GM15510 (cell line): ENCODE measurements around the gene OPA3.
A peak's percentile ranks its signal among the peaks of the same experiment; 100 is the strongest.

Experiments
- POLR2A ChIP-seq: IDR thresholded peaks from 3 replicates; pipeline ENCODE4 v1.6.1; 2011; ENCODE audit warnings: borderline replicate concordance; ENCODE audit not compliant: insufficient read length; ENCODE audit errors: extremely low read depth

Gene OPA3

DNA sequence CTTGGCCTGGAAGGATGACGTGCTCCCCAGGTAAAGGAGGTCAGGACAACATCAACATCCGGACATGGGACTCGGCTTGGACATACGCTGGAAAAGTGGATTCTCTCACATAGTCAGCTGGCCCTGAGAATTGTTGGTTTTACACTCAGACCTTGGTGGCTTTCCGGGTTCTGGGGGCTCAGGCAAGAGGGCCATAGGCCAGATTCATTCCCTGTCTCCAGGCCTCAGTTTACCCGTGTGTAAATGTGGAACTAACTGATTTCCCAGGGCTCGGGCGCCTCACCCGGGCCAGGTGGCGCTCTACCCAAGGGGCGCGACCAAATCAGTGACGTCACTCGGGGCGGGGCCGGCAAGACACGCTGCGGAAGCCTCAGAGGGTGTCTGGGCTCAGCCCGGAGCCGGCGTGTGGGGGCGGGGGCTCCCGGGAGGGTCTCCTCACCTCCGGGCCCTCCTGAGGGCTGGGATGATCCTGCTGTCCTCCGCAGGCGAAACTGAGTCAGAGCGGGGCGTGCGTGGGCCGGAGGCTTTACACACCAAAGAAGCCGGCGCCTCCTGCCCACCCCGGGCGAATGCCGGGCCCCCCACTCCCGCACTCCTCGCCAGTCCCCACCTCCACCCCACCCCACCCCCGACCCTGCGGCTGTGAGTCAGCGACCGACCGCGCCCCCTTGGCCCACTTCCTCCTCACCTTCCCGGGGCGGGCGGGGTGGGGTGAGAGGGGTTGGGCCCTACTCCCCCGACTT lies 78.2 kb downstream of the OPA3 start:
- TF ChIP-seq POLR2A: peak; percentile 77

DNA sequence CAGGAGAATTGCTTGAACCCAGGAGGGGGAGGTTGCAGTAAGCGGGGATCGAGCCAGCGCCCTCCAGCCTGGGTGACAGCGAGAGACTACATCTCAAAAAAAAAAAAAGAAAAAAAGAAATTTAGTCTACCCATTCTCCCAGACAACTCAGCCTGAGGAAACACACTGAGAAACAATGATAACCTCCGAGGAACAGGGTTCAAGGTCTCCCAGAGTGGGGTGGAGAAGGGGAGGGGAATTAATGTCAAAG lies 78.7 kb downstream of the OPA3 start:
- TF ChIP-seq POLR2A: no peak

DNA sequence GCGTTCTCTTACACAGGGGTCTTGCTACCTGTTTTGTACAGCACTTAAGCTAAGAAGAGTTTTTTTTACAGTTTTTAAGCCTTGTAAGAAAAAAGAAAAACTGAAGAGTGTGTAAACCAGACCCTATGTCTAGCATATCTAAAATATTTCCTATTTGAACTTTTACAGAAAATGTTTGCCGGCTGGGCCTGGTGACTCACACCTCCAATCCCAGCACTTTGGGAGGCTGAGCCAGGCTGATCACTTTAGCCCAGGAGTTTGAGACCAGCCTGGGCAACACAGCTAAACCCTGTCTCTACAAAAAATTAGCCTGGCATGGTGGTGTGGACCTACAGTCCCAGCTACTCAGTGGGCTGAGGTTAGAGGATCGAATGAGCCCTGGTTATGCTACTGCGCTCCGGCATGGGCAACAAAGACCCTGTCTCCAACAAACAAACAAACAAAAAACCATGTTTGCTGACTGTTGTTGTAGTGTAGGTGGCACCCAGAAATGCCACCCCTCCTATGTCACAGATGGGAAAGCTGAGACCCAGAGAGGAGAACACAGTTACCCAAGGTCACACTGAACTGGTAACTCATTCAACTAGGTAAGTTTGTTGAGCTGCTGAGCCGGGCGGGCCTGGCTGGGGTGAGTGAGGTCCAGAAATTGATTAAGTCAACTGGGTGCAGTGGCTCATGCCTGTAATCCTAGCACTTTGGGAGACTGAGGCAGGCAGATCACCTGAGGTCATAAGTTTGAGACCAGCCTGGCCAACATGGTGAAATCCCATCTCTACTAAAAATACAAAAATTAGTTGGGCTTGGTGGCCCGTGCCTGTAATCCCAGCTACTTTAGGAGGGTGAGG lies 79.2 kb downstream of the OPA3 start:
- TF ChIP-seq POLR2A: no peak

DNA sequence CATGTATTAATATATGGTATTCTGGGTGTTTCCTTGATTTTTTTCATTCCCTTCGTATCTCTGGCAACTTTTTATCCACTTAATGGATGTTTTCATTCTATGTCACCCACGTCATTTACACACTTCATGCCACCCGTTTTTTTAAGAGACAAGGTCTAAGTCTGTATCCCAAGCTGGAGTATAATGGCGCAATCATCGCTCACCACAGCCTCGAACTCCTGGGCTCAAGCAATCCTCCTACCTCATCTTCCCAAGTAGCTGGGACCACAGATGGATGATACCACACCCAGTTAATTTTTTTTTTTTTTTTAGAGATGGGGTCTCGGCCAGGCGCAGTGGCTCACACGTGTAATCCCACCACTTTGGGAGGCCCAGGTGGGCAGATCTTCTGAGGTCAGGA lies 80.7 kb downstream of the OPA3 start:
- TF ChIP-seq POLR2A: no peak

DNA sequence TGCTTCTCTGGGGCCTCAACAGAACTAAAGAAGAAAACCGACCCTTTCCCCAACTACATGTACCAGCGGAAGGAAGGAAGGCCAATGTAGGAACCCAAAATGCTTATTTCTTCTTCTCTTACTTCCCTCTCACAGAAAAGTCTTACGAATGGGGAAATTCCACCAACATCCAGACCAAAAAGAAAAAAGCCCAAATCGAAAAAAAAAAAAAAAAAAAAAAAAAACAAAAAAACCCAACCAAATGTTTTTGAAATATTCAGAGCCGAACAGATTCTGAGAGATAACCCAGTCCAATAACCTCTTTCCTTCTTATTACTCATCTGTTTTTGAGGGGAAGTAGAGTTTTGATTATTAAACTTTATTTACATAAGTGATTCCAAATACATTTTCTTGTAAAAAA lies 82.5 kb downstream of the OPA3 start:
- TF ChIP-seq POLR2A: no peak

DNA sequence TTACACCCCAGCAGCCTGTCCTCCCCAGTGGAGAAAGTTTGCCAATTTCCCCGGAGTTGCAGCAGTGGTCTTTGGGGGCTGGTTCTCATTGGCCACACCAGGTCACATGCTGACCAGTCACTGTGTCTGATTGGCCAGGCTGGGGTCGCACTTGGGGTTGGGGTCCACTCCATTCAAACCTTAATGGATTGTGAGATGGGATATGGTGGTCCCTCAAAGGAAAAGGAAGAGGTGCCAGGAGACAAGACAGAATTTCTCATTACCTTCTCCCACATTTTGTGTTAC lies 82.9 kb downstream of the OPA3 start:
- no peak for TF ChIP-seq POLR2A

DNA sequence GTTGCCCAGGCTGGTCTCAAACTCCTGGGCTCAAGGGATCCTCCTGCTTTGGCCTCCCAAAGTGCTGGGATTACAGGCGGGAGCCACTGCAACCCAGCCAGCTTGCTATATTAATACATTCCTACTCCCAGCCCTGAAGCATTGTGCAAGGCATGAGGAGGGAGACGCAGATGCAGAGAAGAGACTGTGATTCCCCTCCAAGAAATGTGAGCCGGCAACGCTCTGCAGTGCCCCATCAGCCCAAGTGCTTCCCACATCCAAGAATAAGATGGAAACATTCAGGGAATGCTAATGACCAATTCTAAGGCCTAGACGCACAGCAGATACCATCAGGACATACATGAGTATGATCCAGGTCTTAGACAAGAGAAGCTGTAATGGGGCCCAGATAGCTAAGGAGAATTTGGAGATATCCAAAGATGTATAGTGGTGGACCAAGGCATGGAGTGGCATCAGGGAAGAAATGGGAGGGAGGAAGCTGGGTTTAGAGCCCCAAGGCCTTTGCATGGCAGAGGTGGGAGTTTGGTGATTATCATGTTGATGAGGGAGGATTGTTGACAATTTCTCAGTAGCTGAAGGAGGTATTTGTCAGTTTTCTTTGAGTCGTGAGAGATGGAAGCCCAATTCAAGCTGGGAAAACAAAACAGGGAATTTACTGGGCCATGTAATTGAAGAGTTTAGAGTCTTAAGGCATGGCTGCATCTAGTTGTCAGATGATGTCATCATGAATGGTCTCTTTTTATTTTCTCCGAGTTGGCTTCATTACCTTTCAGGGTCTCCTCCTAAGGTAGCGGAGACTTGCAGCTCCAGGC lies 83.5 kb downstream of the OPA3 start:
- TF ChIP-seq POLR2A: no peak

DNA sequence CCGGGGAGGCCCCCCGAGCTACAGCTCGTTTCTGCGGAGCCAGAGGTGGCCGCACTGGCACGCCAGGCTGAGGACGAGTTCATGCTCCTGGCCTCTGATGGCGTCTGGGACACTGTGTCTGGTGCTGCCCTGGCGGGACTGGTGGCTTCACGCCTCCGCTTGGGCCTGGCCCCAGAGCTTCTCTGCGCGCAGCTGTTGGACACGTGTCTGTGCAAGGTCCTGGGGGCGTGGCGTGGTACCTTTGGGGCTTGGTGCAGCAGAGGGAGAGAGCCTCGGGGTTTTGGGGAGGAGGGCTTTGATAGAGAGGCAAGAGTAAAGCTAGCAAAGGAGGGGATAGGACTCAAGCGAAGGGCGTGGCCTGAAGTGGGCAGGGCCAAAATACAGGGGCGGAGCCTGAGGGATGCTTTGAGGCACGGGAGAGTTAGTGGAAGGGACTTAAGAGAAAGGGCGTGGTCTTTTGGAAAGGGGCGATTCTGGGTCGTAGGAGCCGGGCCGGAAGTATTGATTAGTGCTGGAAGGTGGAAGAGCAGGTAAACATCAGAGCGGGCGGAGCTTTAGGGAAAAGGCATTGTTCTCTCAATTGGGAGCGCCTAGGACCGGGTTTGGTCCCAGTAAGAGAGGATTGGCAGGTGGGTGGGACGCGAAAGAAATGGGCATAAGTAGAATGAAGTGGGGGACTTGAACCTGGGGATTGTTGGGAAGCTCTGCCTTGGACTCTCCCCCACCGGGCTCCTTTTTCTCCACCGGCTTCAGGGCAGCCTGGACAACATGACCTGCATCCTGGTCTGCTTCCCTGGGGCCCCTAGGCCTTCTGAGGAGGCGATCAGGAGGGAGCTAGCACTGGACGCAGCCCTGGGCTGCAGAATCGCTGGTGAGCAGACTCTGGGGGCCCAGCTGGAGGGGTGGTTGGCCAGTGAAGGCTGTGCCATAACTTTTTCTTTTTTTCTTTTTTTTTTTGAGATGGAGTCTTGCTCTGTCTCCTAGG lies 85.1 kb downstream of the OPA3 start:
- TF ChIP-seq POLR2A: peak; percentile 34

DNA sequence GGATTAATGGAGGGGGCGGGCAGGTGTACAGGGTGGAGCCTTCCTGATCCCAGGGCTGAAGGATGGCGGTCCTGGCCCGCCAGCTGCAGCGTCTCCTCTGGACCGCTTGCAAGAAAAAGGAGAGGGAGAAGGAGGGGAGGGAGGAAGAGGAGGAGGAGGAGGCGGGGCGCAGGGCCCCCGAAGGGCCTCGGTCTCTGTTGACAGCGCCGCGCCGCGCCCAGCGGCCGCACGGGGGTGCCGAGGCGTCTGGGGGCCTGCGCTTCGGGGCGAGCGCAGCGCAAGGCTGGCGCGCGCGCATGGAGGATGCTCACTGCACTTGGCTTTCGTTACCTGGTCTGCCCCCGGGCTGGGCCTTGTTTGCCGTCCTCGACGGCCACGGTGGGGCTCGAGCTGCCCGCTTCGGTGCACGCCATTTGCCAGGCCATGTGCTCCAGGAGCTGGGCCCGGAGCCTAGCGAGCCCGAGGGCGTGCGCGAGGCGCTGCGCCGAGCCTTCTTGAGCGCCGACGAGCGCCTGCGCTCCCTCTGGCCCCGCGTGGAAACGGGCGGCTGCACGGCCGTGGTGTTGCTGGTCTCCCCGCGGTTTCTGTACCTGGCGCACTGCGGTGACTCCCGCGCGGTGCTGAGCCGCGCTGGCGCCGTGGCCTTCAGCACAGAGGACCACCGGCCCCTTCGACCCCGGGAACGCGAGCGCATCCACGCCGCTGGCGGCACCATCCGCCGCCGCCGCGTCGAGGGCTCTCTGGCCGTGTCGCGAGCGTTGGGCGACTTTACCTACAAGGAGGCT lies 86.0 kb downstream of the OPA3 start, which contains the start of gene PPM1N:
PPM1N (plus strand) TSS at position 33 of the 785 bp plus-strand sequence; CDS start at position 63, 30 bp downstream.
- peak; percentile 16 for TF ChIP-seq POLR2A

DNA sequence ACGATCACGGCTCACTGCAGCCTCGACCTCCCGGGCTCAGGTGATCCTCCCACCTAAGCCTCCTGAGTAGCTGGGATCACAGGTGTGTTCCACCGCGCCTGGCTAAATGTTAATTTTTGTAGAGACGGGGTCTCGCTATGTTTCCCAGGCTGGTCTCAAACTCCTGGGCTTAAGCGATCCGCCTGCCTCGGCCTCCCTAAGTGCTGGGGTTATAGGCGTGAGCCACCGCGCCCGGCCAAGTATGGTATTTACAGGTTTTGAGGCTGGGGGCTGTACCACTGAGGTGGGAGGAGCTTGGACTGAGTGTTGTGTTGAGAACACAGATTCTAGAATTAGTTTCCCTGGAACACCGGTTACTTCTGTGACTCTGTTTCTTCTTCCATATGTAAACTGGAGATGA lies 86.8 kb downstream of the OPA3 start:
- no peak for TF ChIP-seq POLR2A

DNA sequence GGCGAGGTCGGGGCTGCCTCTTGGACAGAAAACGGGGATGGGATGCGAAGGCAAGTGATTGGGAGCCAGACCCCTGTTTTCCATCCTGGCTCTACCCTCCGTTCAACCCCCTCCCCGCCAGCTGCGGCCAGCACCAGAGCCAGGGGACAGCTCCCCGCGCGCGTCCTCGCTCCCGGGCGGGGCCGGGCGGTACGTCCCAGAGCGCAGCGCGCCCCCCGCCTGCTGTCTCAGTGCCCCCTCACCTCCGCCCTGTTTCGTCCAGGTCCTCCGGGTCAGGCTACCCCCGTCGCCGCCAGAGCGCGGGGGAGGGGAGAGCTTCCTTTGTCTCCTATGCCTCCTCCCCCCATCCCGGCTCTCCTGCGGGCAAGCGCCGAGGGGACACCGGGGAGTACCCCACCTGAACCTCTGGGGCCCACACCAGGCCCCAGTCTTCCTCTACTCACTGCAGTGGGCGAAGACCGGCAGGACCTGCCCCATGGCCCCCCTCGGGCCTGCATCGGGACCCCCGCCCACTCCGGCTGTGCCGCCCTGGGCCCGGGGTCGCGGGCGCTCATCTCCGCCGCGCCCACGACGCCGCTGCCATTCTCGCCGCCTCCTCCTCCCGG lies 88.2 kb downstream of the OPA3 start:
- no peak for TF ChIP-seq POLR2A

DNA sequence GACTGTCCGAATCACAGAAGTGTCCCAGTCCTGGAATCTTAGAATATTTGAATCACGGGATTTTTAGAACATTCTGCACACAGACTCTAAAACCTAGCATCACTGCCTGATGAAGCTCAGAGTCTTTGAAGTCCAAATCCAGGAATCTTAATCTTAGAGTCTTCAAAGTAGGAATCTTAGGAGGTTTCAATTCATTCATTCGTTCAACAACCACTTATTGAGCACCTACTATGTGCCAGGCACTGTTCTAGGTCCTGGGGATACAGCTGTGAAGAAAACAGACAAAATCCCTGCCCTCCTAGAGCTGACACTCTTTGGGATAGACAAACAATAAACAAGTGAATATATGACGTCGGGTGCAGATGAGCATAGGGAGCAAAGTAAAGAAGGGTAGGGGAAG lies 89.4 kb downstream of the OPA3 start:
- TF ChIP-seq POLR2A: no peak

DNA sequence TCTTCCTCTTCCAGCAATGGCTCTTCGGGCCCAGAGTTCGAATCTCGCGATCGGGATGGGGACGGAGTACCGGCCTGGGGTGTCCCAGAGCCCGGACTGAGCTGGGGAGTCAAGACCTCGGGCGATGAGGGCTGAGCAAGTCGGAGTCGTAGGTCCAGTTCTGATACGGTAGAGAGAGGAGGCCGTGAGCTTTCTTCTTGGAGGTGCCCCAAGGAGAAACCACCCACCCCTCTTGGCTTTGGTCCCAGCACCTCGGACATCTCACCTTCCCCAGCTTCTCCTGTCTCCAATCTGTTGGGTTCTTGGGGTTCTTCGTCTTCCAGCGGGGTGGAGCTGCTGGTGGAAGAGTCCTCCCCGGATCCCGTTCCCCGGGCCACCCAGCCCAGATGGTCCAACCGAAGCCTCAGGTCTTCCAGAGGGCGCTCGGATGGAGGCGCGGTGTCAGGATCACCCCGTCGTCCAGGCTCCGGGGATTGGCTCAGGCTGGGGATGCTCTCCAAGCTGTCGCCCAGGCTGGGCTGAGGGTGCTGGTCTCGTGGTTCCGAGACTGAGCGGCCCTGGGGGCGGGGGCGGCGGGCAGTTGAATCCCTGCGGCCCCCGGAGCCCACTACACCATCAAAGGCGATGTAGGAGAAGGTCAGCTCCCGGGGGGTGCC lies 90.2 kb downstream of the OPA3 start:
- TF ChIP-seq POLR2A: no peak
